ENCODE data around the gene C14orf180.

C14orf180 gene

GRCh38 chr14:104550340-104550860 lies 29.2 kb upstream of the C14orf180 start:
- no peak for DNase-seq (ENCODE audit: low read depth in 2 of 2)

- DNase-seq (ENCODE audit: low read depth in 2 of 2) = no peak
Observed at GRCh38 chr14:104550861-104551728, 28.5 kb upstream of the C14orf180 start.

- no peak for DNase-seq (ENCODE audit: low read depth in 2 of 2)
Observed at GRCh38 chr14:104551851-104552737, 27.5 kb upstream of the C14orf180 start.

- DNase-seq (ENCODE audit: low read depth in 2 of 2) = no peak
Observed at GRCh38 chr14:104552738-104553125, 26.8 kb upstream of the C14orf180 start.

- DNase-seq (ENCODE audit: low read depth in 2 of 2) = no peak
Observed at GRCh38 chr14:104553166-104554087, 26.1 kb upstream of the C14orf180 start.

- DNase-seq (ENCODE audit: low read depth in 2 of 2) = no peak
Observed at GRCh38 chr14:104554088-104554607, 25.4 kb upstream of the C14orf180 start.

- no peak for DNase-seq (ENCODE audit: low read depth in 2 of 2)
Observed at GRCh38 chr14:104554608-104555429, 24.7 kb upstream of the C14orf180 start.

- no peak for DNase-seq (ENCODE audit: low read depth in 2 of 2)
Observed at GRCh38 chr14:104555430-104556255, 23.9 kb upstream of the C14orf180 start.

GRCh38 chr14:104556256-104557021 lies 23.1 kb upstream of the C14orf180 start:
- no peak for DNase-seq (ENCODE audit: low read depth in 2 of 2)

GRCh38 chr14:104557086-104557485 lies 22.5 kb upstream of the C14orf180 start:
- no peak for DNase-seq (ENCODE audit: low read depth in 2 of 2)

- DNase-seq (ENCODE audit: low read depth in 2 of 2) = no peak
Observed at GRCh38 chr14:104557766-104558165, 21.8 kb upstream of the C14orf180 start.

- DNase-seq (ENCODE audit: low read depth in 2 of 2) = no peak
Observed at GRCh38 chr14:104558231-104559027, 21.1 kb upstream of the C14orf180 start.

GRCh38 chr14:104559028-104559803 lies 20.3 kb upstream of the C14orf180 start:
- no peak for DNase-seq (ENCODE audit: low read depth in 2 of 2)

GRCh38 chr14:104559804-104560585 lies 19.6 kb upstream of the C14orf180 start:
- no peak for DNase-seq (ENCODE audit: low read depth in 2 of 2)

- DNase-seq (ENCODE audit: low read depth in 2 of 2) = no peak
Observed at GRCh38 chr14:104560586-104560945, 19.0 kb upstream of the C14orf180 start.

- DNase-seq (ENCODE audit: low read depth in 2 of 2) = no peak
Observed at GRCh38 chr14:104561124-104561557, 18.4 kb upstream of the C14orf180 start.

All from stimulated activated CD4-positive, alpha-beta T cell treated with anti-CD3 and anti-CD28 coated beads, Interleukin-1b, Interleukin-23, amount 100 ng/mL, for 1 hour (primary cell).